ENCODE results near the gene ORC4.

ORC4 gene

DNA sequence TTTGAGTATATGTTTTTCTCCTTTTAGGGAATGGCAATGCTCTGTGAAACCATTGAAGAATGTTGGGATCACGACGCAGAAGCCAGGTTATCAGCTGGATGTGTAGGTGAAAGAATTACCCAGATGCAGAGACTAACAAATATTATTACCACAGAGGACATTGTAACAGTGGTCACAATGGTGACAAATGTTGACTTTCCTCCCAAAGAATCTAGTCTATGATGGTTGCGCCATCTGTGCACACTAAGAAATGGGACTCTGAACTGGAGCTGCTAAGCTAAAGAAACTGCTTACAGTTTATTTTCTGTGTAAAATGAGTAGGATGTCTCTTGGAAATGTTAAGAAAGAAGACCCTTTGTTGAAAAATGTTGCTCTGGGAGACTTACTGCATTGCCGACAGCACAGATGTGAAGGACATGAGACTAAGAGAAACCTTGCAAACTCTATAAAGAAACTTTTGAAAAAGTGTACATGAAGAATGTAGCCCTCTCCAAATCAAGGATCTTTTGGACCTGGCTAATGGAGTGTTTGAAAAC is 93.4 kb downstream of the ORC4 start:
- DNase-seq, result no peak
- Histone ChIP-seq H3K27ac (no peak overlapping the region), H3K4me3 (ENCODE audit: low read depth, low read length) (no peak overlapping the region), H3K27me3 (replicated peaks) (no peaks in the 10 kb centered on the region), H3K36me3 (replicated peaks) (peaks cover 3% of the 10 kb centered on the region)
- in situ Hi-C loops (cut with HindIII; ENCODE audit: low pct_ligation_motif_present, low sequenced_read_pairs), result no loop called here
- TF ChIP-seq, protein P1, sequence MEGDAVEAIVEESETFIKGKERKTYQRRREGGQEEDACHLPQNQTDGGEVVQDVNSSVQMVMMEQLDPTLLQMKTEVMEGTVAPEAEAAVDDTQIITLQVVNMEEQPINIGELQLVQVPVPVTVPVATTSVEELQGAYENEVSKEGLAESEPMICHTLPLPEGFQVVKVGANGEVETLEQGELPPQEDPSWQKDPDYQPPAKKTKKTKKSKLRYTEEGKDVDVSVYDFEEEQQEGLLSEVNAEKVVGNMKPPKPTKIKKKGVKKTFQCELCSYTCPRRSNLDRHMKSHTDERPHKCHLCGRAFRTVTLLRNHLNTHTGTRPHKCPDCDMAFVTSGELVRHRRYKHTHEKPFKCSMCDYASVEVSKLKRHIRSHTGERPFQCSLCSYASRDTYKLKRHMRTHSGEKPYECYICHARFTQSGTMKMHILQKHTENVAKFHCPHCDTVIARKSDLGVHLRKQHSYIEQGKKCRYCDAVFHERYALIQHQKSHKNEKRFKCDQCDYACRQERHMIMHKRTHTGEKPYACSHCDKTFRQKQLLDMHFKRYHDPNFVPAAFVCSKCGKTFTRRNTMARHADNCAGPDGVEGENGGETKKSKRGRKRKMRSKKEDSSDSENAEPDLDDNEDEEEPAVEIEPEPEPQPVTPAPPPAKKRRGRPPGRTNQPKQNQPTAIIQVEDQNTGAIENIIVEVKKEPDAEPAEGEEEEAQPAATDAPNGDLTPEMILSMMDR (IDR thresholded peaks at IDR 0.05; ENCODE audit: low read depth, low read length, missing control alignments), result no peak

DNA sequence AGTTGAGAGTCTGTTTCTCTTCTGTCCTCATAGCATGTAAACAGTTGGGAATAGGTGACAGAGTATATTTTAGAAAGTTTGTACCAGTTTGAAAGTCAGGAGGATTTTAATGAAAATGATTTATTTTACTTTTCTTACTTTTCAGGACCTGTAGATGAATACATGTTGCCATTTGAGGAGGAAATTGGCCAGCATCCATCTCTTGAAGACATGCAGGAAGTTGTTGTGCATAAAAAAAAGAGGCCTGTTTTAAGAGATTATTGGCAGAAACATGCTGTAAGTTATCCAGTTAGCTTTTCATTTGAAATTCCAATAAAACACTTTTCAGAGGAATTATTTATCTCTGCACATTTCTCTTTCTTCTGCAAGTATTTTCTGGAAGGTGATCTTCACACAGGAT is 94.7 kb downstream of the ORC4 start:
- no peak for DNase-seq
- H3K27me3 ChIP-seq (replicated peaks), result no peaks in the 10 kb centered on the region

DNA sequence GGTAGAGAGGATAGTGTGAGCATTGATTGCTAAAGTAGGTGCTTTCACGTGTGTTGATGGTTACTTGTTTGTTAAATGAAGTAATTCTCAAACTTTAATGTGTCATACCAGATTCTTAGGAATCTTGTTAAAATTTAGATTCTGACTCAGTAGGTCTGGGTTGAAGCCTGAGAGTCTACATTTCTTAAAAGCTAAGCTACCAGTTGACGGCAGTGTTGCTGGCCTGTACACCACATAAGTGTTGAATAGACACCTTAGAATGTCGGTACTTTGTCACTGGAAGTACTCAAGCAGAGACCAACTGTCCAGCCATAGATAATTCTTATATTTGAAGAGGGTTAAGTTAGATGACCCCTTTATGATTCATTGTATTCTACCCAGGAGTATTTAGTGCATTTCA is 95.9 kb downstream of the ORC4 start:
- Histone ChIP-seq H3K27ac (no peak overlapping the region), H3K27me3 (replicated peaks) (no peaks in the 10 kb centered on the region), H3K36me3 (replicated peaks) (peaks cover 3% of the 10 kb centered on the region), H3K4me3 (ENCODE audit: low read depth, low read length) (no peak overlapping the region)
- DNase-seq, result no peak
- in situ Hi-C loops (cut with HindIII; ENCODE audit: low pct_ligation_motif_present, low sequenced_read_pairs), result no loop called here
- TF ChIP-seq, protein P1 (IDR thresholded peaks at IDR 0.05; ENCODE audit: low read depth, low read length, missing control alignments), result no peak

More for the DNA sequence above, 94.7 kb downstream of the ORC4 start:
- H3K27ac ChIP-seq, result no peak overlapping the region
- TF ChIP-seq, protein P1 (IDR thresholded peaks at IDR 0.05; ENCODE audit: low read depth, low read length, missing control alignments), result no peak
- H3K36me3 ChIP-seq (replicated peaks), result peaks cover 3% of the 10 kb centered on the region
- in situ Hi-C loops (cut with HindIII; ENCODE audit: low pct_ligation_motif_present, low sequenced_read_pairs), result no loop called here
- H3K4me3 ChIP-seq (ENCODE audit: low read depth, low read length), result no peak overlapping the region

DNA sequence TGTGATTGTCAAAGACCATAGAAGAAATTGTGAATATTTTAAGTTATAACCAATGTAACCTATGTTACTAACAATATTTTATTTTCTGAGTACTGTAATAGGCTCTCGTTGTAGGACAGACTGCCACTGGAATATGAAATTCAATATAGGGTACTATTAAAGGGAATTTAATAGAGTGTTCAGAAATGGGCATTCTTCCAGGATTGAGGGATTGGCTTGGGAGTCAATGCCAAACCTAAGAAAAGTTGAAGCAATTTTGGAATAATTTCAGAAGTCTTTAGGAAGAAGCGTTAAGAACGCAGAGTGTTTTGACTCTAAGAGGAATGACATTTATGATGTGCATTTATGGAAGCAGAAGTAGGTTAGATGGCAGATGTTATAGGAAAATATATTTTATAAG is 96.7 kb downstream of the ORC4 start:
- in situ Hi-C loops (cut with HindIII; ENCODE audit: low pct_ligation_motif_present, low sequenced_read_pairs), result no loop called here
- TF ChIP-seq, protein P1 (IDR thresholded peaks at IDR 0.05; ENCODE audit: low read depth, low read length, missing control alignments), result no peak
- no peak for DNase-seq
- H3K36me3 ChIP-seq (replicated peaks), result peaks cover 3% of the 10 kb centered on the region
- no peaks in the 10 kb centered on the region for H3K27me3 ChIP-seq (replicated peaks)
- no peak overlapping the region for H3K27ac ChIP-seq
- no peak overlapping the region for H3K4me3 ChIP-seq (ENCODE audit: low read depth, low read length)

DNA sequence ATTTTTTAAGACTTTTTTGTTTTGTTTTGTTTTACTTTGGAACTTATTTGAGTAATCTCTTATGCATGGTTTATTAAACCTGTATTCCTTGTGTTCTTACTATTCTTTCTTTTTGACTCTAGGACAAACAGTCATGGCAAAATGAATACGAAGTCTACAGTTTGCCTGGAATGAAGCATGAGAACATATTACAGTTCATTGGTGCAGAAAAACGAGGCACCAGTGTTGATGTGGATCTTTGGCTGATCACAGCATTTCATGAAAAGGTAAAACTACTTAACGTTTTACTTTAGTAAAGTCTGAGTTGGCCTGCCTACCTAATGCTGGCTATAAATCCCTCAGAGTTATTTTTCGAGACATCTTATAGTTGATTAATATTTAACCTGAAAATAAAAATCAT is 103.4 kb downstream of the ORC4 start:
- in situ Hi-C loops (cut with HindIII; ENCODE audit: low pct_ligation_motif_present, low sequenced_read_pairs), result no loop called here
- Histone ChIP-seq H3K27me3 (replicated peaks) (no peaks in the 10 kb centered on the region), H3K27ac (no peak overlapping the region), H3K36me3 (replicated peaks) (no peaks in the 10 kb centered on the region), H3K4me3 (ENCODE audit: low read depth, low read length) (no peak overlapping the region)
- TF ChIP-seq, protein P1 (IDR thresholded peaks at IDR 0.05; ENCODE audit: low read depth, low read length, missing control alignments), result no peak
- no peak for DNase-seq

DNA sequence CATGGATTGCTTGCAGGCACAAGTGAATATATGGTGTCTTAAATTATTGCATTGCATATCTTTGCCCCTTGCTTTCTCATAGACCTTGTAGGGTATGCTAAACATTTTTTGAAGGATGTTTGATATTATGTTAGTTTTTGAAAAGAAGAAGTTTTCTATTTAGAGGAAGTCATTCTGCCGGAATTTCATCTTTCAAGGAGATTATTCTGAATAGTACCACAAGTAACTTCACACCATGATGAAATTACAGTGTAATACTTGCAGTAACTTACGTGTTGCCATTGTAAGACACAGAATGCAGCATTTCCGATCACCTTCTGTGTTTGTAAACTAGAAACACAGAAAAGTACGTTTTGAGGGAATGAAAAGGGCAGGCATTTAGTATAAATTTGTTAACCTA is 103.8 kb downstream of the ORC4 start:
- Histone ChIP-seq H3K36me3 (replicated peaks) (no peaks in the 10 kb centered on the region), H3K4me3 (ENCODE audit: low read depth, low read length) (no peak overlapping the region), H3K27ac (no peak overlapping the region), H3K27me3 (replicated peaks) (no peaks in the 10 kb centered on the region)
- in situ Hi-C loops (cut with HindIII; ENCODE audit: low pct_ligation_motif_present, low sequenced_read_pairs), result no loop called here
- DNase-seq, result no peak
- TF ChIP-seq, protein P1 (IDR thresholded peaks at IDR 0.05; ENCODE audit: low read depth, low read length, missing control alignments), result no peak

Measured in brain microvascular endothelial cell (primary cell).